Measurements from ENCODE around the gene MIF4GD. TPM values are rescaled to one million over a fixed set of nuclear protein-coding genes. Genes with fewer than 3 reads are reported as not detected.

The MIF4GD gene
- total RNA-seq, 6 experiments from 2014 or later: 7.3 to 21.9 (median 8.2) TPM

- no peak for TF ChIP-seq CTCF (IDR thresholded peaks at IDR 0.05)
- no peak for TF ChIP-seq POLR2A (IDR thresholded peaks at IDR 0.05)
- Histone ChIP-seq H3K27me3 (no peaks in the 10 kb centered on the region), H3K4me3 (no peak overlapping the region), H3K4me1 (peaks cover 2 to 17% (median 7%) of the 10 kb centered on the region in 4 donors), H3K27ac (no peak overlapping the region), H3K36me3 (peaks cover 0 to 27% (median 9%) of the 10 kb centered on the region in 4 donors), H3K9me3 (no peaks in the 10 kb centered on the region)
- 45% methylated on average over 2 of the region's 2 CpGs for WGBS (ENCODE audit: insufficient coverage, low coverage, low lambda C conversion rate, missing lambda C conversion rate)
- ATAC-seq (no peak), DNase-seq (no peak)
- intact Hi-C loops (cut with DNase I): no loop called here
Observed at GRCh38 chr17:75267153-75267410, 3.9 kb downstream of the MIF4GD start.

- Histone ChIP-seq H3K4me1 (peaks cover 2 to 12% (median 5%) of the 10 kb centered on the region in 4 donors), H3K36me3 (peaks cover 0 to 27% (median 9%) of the 10 kb centered on the region in 4 donors), H3K27ac (no peak overlapping the region), H3K4me3 (no peak overlapping the region), H3K9me3 (no peaks in the 10 kb centered on the region), H3K27me3 (no peaks in the 10 kb centered on the region)
- intact Hi-C loops (cut with DNase I): no loop called here
- 75% methylated on average over 2 of the region's 13 CpGs for WGBS (ENCODE audit: insufficient coverage, low coverage, low lambda C conversion rate, missing lambda C conversion rate)
- TF ChIP-seq CTCF (IDR thresholded peaks at IDR 0.05) (no peak), POLR2A (IDR thresholded peaks at IDR 0.05) (no peak)
- DNase-seq (no peak), ATAC-seq (no peak)
Observed at GRCh38 chr17:75266316-75267152, 4.5 kb downstream of the MIF4GD start.

- no peaks in the 10 kb centered on the region for H3K27me3 ChIP-seq
- H3K36me3 ChIP-seq: peaks cover 0 to 27% (median 9%) of the 10 kb centered on the region in 4 donors
- H3K4me1 ChIP-seq: peaks cover 2 to 11% (median 5%) of the 10 kb centered on the region in 4 donors
- DNase-seq (no peak), ATAC-seq (no peak)
- no peaks in the 10 kb centered on the region for H3K9me3 ChIP-seq
- no peak overlapping the region for H3K4me3 ChIP-seq
- WGBS (ENCODE audit: insufficient coverage, low coverage, low lambda C conversion rate, missing lambda C conversion rate): 91% methylated on average over 7 of the region's 17 CpGs
- TF ChIP-seq POLR2A (IDR thresholded peaks at IDR 0.05): no peak
- H3K27ac ChIP-seq: no peak overlapping the region
- intact Hi-C loops (cut with DNase I): no loop called here
Observed at GRCh38 chr17:75265614-75266315, 5.3 kb downstream of the MIF4GD start.

GRCh38 chr17:75263055-75263454 is 8.0 kb downstream of the MIF4GD start:
- Histone ChIP-seq H3K27ac (no peak overlapping the region), H3K4me3 (no peak overlapping the region), H3K9me3 (no peaks in the 10 kb centered on the region), H3K4me1 (peaks cover 2 to 17% (median 4%) of the 10 kb centered on the region in 4 donors), H3K36me3 (peaks cover 0 to 27% (median 9%) of the 10 kb centered on the region in 4 donors), H3K27me3 (no peaks in the 10 kb centered on the region)
- DNase-seq: no peak
- intact Hi-C loops (cut with DNase I): no loop called here
- WGBS (ENCODE audit: insufficient coverage, low coverage, low lambda C conversion rate, missing lambda C conversion rate): 77% methylated on average over 4 of the region's 4 CpGs
- no peak for ATAC-seq
- no peak for TF ChIP-seq CTCF (IDR thresholded peaks at IDR 0.05)
- TF ChIP-seq POLR2A (IDR thresholded peaks at IDR 0.05): no peak

DNA sequence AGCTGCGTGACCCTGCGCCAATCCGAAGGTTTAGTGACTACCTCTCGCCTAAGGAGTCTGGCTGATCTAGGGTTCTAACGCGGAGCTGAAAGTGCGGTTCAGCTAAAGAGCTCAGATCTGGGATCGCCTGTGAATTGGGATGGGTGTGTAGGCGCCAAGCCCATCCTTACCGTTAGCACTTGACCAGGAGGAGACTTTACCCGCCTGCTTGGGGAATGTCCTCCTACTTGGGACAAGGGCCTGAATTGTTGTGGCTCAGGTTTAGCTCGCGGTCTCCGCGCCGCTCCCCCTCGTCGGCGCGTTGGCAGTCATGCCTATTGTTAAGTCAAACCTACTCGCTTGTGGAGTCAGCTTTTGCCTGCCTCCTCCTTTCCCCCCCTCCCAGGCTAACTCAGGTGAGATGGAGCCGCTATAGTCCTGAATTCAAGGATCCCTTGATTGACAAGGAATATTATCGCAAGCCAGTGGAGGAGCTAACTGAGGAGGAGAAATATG is 8.9 kb downstream of the MIF4GD start:
- H3K27ac ChIP-seq: peak overlapping the region; percentile 89 to 99 (median 96)
- TF ChIP-seq CTCF (IDR thresholded peaks at IDR 0.05): no peak
- no peak for TF ChIP-seq POLR2A (IDR thresholded peaks at IDR 0.05)
- 5% methylated on average over 10 of the region's 23 CpGs for WGBS (ENCODE audit: insufficient coverage, low coverage, low lambda C conversion rate, missing lambda C conversion rate)
- peak; percentile 1 to 8 (median 6) for ATAC-seq
- H3K27me3 ChIP-seq: no peaks in the 10 kb centered on the region
- H3K4me3 ChIP-seq: peak overlapping the region; percentile 89 to 100 (median 96)
- H3K36me3 ChIP-seq: peaks cover 0 to 27% (median 9%) of the 10 kb centered on the region in 4 donors
- DNase-seq: no peak
- peaks cover 2 to 17% (median 4%) of the 10 kb centered on the region in 4 donors for H3K4me1 ChIP-seq
- H3K9me3 ChIP-seq: no peaks in the 10 kb centered on the region
- intact Hi-C loops (cut with DNase I): no loop called here
